ENCODE data around the gene GBX2. TPM values are rescaled to one million over a fixed set of nuclear protein-coding genes. Genes with fewer than 3 reads are reported as not detected.

Gene GBX2
- total RNA-seq, 1 donor from 2014 or later = not detected

- intact Hi-C loops (cut with micrococcal nuclease) = no loop called here
- no peak overlapping the region for H3K4me3 ChIP-seq
- no peak for DNase-seq
- H3K4me1 ChIP-seq = no peaks in the 10 kb centered on the region
- no peaks in the 10 kb centered on the region for H3K27me3 ChIP-seq (ENCODE audit: low read depth)
- no peaks in the 10 kb centered on the region for H3K9me3 ChIP-seq (replicated peaks)
- H3K36me3 ChIP-seq = peaks cover 21% of the 10 kb centered on the region
- H3K27ac ChIP-seq (replicated peaks) = no peak overlapping the region
- no peak for TF ChIP-seq CTCF (IDR thresholded peaks at IDR 0.05; ENCODE audit: borderline replicate concordance)
Observed at GRCh38 chr2:236117861-236118269, 50.3 kb downstream of the GBX2 start.

GRCh38 chr2:236117401-236117800 is 50.8 kb downstream of the GBX2 start:
- peaks cover 20% of the 10 kb centered on the region for H3K36me3 ChIP-seq
- intact Hi-C loops (cut with micrococcal nuclease) = no loop called here
- no peaks in the 10 kb centered on the region for H3K9me3 ChIP-seq (replicated peaks)
- no peak for TF ChIP-seq CTCF (IDR thresholded peaks at IDR 0.05; ENCODE audit: borderline replicate concordance)
- no peaks in the 10 kb centered on the region for H3K4me1 ChIP-seq
- DNase-seq = no peak
- no peak overlapping the region for H3K27ac ChIP-seq (replicated peaks)
- H3K4me3 ChIP-seq = no peak overlapping the region
- H3K27me3 ChIP-seq (ENCODE audit: low read depth) = no peaks in the 10 kb centered on the region

Other genes with a start within 250 kb of the GBX2 start
- 11.3 TPM for gene ASB18, start 96.0 kb upstream of the GBX2 start, total RNA-seq

Data from left ventricle myocardium inferior (tissue), 1 donor.